GM12878 (cell line): Measurements from ENCODE around the gene PRKCE. TPM values are rescaled to one million over a fixed set of nuclear protein-coding genes. Genes with fewer than 3 reads are reported as not detected.

Experiments used
- ATAC-seq: fragments of 200-7000 bp; cut with Tn5 transposase; 3 replicates; pipeline ENCODE4 v1.9.1; 2020; ENCODE audit warnings: mild to moderate bottlenecking, moderate library complexity
- BruUV-seq: library from RNA; stranded (reverse); fragments of 400-500 nt; replicated peaks from 2 replicates; lab custom pipeline; 2021; lab: Mats Ljungman, UMichigan
- CTCF ChIA-PET: fragments of 300-600 bp; sonication (Branson Sonifier 250); formaldehyde crosslinking; extraction: SDS; loops from one replicate; lab custom pipeline; 2021; ENCODE audit warnings: inconsistent platforms; lab: Yijun Ruan, JAX
- POLR2A ChIA-PET: fragments of 350-600 bp; formaldehyde crosslinking; extraction: SDS; loops from one replicate; lab custom pipeline; 2021; ENCODE audit warnings: inconsistent platforms; lab: Charles Lee
- RAD21 ChIA-PET: fragments of 300-600 bp; sonication (Branson Sonifier 250); formaldehyde crosslinking; loops from one replicate; lab custom pipeline; 2023; ENCODE audit warnings: antibody characterized with exemption; ENCODE audit not compliant: unreplicated experiment; lab: Charles Lee
- SMC1A ChIA-PET: fragments of 300-600 bp; sonication (Branson Sonifier 250); formaldehyde crosslinking; loops from one replicate; lab custom pipeline; 2023; ENCODE audit not compliant: unreplicated experiment, uncharacterized antibody; lab: Charles Lee
- DNase-seq: peaks from one replicate; pipeline ENCODE4 v3.0.0-alpha.2; 2011; ENCODE audit warnings: low read depth, low spot score
- FAIRE-seq: peaks from 3 replicates; lab custom pipeline; 2011; peaks lifted over from hg19 to GRCh38; lab: Jason Lieb, UNC
- H2AFZ ChIP-seq: 2 replicates; pipeline ENCODE4 v1.6.0; 2011; ENCODE audit warnings: low read depth, low read length, control low read depth; ENCODE audit not compliant: control insufficient read depth
- H3K27ac ChIP-seq: 2 replicates; pipeline ENCODE4 v1.5.1; 2011; ENCODE audit warnings: control low read depth; ENCODE audit not compliant: control insufficient read depth, insufficient read depth
- H3K27me3 ChIP-seq, 2 experiments: replicated peaks in 1 of 2; 2 replicates each; pipeline versions ENCODE4 v1.6.0 to v1.6.1; 2011; ENCODE audit warnings: low read length in 1 of 2; ENCODE audit not compliant: control insufficient read depth in 2 of 2, insufficient read depth in 2 of 2
- H3K36me3 ChIP-seq, 2 experiments: 2 replicates each; pipeline ENCODE4 v1.5.1; 2011; ENCODE audit warnings: low read length in 1 of 2; ENCODE audit not compliant: control insufficient read depth in 2 of 2, insufficient read depth in 2 of 2
- H3K4me1 ChIP-seq: 2 replicates; pipeline ENCODE4 v1.6.1; 2011; ENCODE audit warnings: mild to moderate bottlenecking, low read length, moderate library complexity, mixed read lengths; ENCODE audit not compliant: control insufficient read depth, insufficient read depth
- H3K4me2 ChIP-seq: 2 replicates; pipeline ENCODE4 v1.6.0; 2011; ENCODE audit warnings: control low read depth; ENCODE audit not compliant: control insufficient read depth, insufficient read depth
- H3K4me3 ChIP-seq: fragments of 200-600 bp; sonication (generic); 2 replicates; pipeline ENCODE4 v1.5.1; 2016
- H3K79me2 ChIP-seq: 2 replicates; pipeline ENCODE4 v1.6.0; 2011; ENCODE audit warnings: low read length; ENCODE audit not compliant: control insufficient read depth, insufficient read depth
- H3K9ac ChIP-seq: 2 replicates; pipeline ENCODE4 v1.8.0; 2011; ENCODE audit warnings: low read length, control low read depth, mixed read lengths; ENCODE audit not compliant: control insufficient read depth, insufficient read depth
- H3K9me3 ChIP-seq: replicated peaks from 3 replicates; pipeline ENCODE4 v1.5.1; 2011; ENCODE audit warnings: mild to moderate bottlenecking, low read length; ENCODE audit not compliant: control insufficient read depth, insufficient read depth
- H4K20me1 ChIP-seq: 2 replicates; pipeline ENCODE4 v1.6.0; 2011; ENCODE audit not compliant: control insufficient read depth, insufficient read depth
- BCL11A ChIP-seq: IDR thresholded peaks from 2 replicates; pipeline ENCODE4 v1.6.1; 2011; ENCODE audit warnings: low read depth, low read length
- EGR1 ChIP-seq, 2 experiments: IDR thresholded peaks; 1 replicate in 1 of 2; 2 replicates in 1 of 2; pipeline ENCODE4 v1.6.1; 2011 to 2012; ENCODE audit warnings: low read depth in 2 of 2, low read length in 2 of 2, borderline replicate concordance in 1 of 2, mild to moderate bottlenecking in 1 of 2, moderate library complexity in 1 of 2
- EP300 ChIP-seq, 2 experiments: fragments of 150-350 bp in 1 of 2; IDR thresholded peaks; 2 replicates each; pipeline ENCODE4 v1.6.1; 2011 to 2012; ENCODE audit warnings: low read depth in 2 of 2, low read length in 2 of 2, borderline replicate concordance in 1 of 2, improper control_type of control experiment in 1 of 2, inconsistent platforms in 1 of 2; ENCODE audit not compliant: control insufficient read depth in 1 of 2
- HCFC1 ChIP-seq: fragments of 150-350 bp; IDR thresholded peaks from 2 replicates; pipeline ENCODE4 v1.6.1; 2014; ENCODE audit warnings: low read length
- KDM1A ChIP-seq: fragments of 200-600 bp; sonication (generic); IDR thresholded peaks from 2 replicates; pipeline ENCODE4 v1.6.1; 2016; ENCODE audit warnings: borderline replicate concordance
- MYC ChIP-seq: IDR thresholded peaks from 2 replicates; pipeline ENCODE4 v1.6.1; 2011; ENCODE audit warnings: mild to moderate bottlenecking, low read length, moderate library complexity, inconsistent platforms; ENCODE audit not compliant: insufficient read depth, insufficient replicate concordance, insufficient read length, severe bottlenecking
- POLR2AphosphoS2 ChIP-seq: IDR thresholded peaks from 2 replicates; pipeline ENCODE4 v1.6.1; 2011; ENCODE audit warnings: low read depth, mild to moderate bottlenecking, low read length, improper control_type of control experiment, moderate library complexity
- RAD21 ChIP-seq: IDR thresholded peaks from 2 replicates; pipeline ENCODE4 v1.6.1; 2011; ENCODE audit warnings: mild to moderate bottlenecking, low read depth, low read length, moderate library complexity; ENCODE audit not compliant: insufficient read depth
- TARDBP ChIP-seq: IDR thresholded peaks from 2 replicates; pipeline ENCODE4 v1.6.1; 2016; ENCODE audit warnings: borderline replicate concordance
- ZNF24 ChIP-seq: fragments of 450-650 bp; IDR thresholded peaks from 2 replicates; pipeline ENCODE4 v1.6.1; 2017; ENCODE audit warnings: antibody characterized with exemption, mild to moderate bottlenecking
- WGBS: methylation state at CpG from one replicate; pipeline ENCODE4 v1.1.6; 2016; ENCODE audit warnings: low lambda C conversion rate; ENCODE audit not compliant: insufficient replicate concordance, insufficient coverage; ENCODE audit errors: missing lambda C conversion rate; 5-methylcytosine and 5-hydroxymethylcytosine counted together
- in situ Hi-C: fragments of 300-500 bp; cut with MboI; formaldehyde crosslinking; loops from 9 replicates; pipeline ENCODE4 v1.14.3; 2018; ENCODE audit warnings: mixed read lengths
- intact Hi-C: fragments of 100-400 bp; cut with micrococcal nuclease; formaldehyde crosslinking; loops from one replicate; pipeline ENCODE4 v1.14.2; 2022; ENCODE audit not compliant: unreplicated experiment
- polyA plus RNA-seq, 11 experiments: library from polyadenylated mRNA; depleted of rRNA in 4 of 11; unstranded in 6 of 11; stranded (reverse) in 5 of 11; fragments of >200 nt; fragmentation: Nextera tagmentation in 4 of 11; fragmentation: Illumina TruSeq in 1 of 11; extraction: Ambion mirVana in 4 of 11; extraction: Trizol in 1 of 11; gene quantifications; 1 replicate in 1 of 11; 2 replicates in 10 of 11; pipeline versions ENCODE4 v1.2.1 to v1.2.3, GENCODE V29; 2011 to 2016; ENCODE audit warnings: inconsistent platforms in 2 of 11, missing spikeins in 2 of 11, low read depth in 1 of 11
- total RNA-seq, 4 experiments: library from RNA; depleted of rRNA in 3 of 4; stranded (reverse); fragments of >200 nt in 3 of 4; fragmentation: Illumina TruSeq in 1 of 4; extraction: Trizol in 1 of 4; gene quantifications; 2 replicates each; pipeline versions ENCODE4 v1.2.1 to v1.2.3, GENCODE V29; 2013 to 2021
- TF ChIP-seq, protein P1 (sequence below): IDR thresholded peaks from 2 replicates; pipeline ENCODE4 v1.6.1; 2012; ENCODE audit warnings: mild to moderate bottlenecking, low read depth, low read length

PRKCE gene
- total and polyA plus RNA-seq, 10 of the 15 experiments (the other 5 are each of a cell fraction or from before 2014, with no cell fraction given): 2.6 to 28.2 (median 11.3) TPM

DNA sequence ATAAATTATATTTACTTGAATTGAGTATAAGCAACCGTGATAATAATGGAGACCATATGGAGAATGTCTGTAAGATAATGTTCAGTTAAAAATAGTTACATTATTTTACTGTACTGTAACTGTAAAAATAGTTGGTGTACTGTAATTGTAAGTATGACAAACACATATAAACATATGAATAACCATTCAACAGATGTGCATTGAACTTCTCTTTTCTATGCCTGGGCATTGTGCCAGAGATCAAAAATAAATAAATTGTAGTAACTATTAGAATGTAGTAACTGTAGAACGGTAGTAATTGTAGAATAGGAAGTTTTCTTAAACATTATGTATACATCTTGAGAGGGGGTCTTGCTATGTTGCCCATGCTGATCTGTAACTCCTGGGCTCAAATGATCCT lies 358.3 kb downstream of the PRKCE start:
- H2AFZ ChIP-seq: no peak overlapping the region
- DNase-seq (no peak), FAIRE-seq (no peak), ATAC-seq (no peak)
- H3K36me3 ChIP-seq: peaks cover 1 to 7% of the 10 kb centered on the region in 2 experiments; a peak in 3 of 4 replicates
- no peaks in the 10 kb centered on the region for H3K9me3 ChIP-seq
- RAD21 ChIA-PET: interaction anchor here (0.7 to 1.9 kb wide), 2 partner anchors 353 to 450 kb away, joined by 3 to 9 read pairs; no protein-coding TSS in a partner anchor
- CTCF ChIA-PET: interaction anchor here (1.0 to 2.3 kb wide), 8 partner anchors 9 to 451 kb away, joined by 3 to 31 read pairs (median 7); no protein-coding TSS in a partner anchor
- in situ Hi-C loops (loop anchor here (5.0 to 25.0 kb wide), 2 partner anchors 358 to 628 kb away; no protein-coding TSS in a partner anchor), intact Hi-C loops (loop anchor here (1.0 kb wide), 1 partner anchor 356 kb away; no protein-coding TSS in a partner anchor)
- 2% methylated on average over 2 of the region's 2 CpGs for WGBS
- peaks cover 4% of the 10 kb centered on the region; the same call in 1 of the 2 replicates for H3K4me1 ChIP-seq
- no TSS peak for BruUV-seq
- H3K27me3 ChIP-seq: no peaks in the 10 kb centered on the region
- no peaks in the 10 kb centered on the region for H3K79me2 ChIP-seq
- no peaks in the 10 kb centered on the region for H4K20me1 ChIP-seq
- POLR2A ChIA-PET: interaction anchor here (0.6 kb wide), 1 partner anchor 53 kb away, joined by 5 read pairs; no protein-coding TSS in a partner anchor
- SMC1A ChIA-PET: interaction anchor here (2.0 to 2.3 kb wide), 3 partner anchors 220 to 449 kb away, joined by 7 to 10 read pairs (median 10); no protein-coding TSS in a partner anchor
- H3K4me3 ChIP-seq: no peak overlapping the region
- H3K9ac ChIP-seq: no peak overlapping the region
- TF ChIP-seq EP300 (IDR thresholded peaks at IDR 0.05; ENCODE audit: borderline replicate concordance in 1 of 2, control insufficient read depth in 1 of 2, low read depth in 2 of 2, low read length in 2 of 2) (no peak), KDM1A (no peak), MYC (no peak), BCL11A (no peak), EGR1 (IDR thresholded peaks at IDR 0.05; ENCODE audit: borderline replicate concordance in 1 of 2, low read depth in 2 of 2, low read length in 2 of 2) (no peak), ZNF24 (no peak), RAD21 (no peak), HCFC1 (no peak), TARDBP (no peak), POLR2AphosphoS2 (no peak)
- TF ChIP-seq, protein P1, sequence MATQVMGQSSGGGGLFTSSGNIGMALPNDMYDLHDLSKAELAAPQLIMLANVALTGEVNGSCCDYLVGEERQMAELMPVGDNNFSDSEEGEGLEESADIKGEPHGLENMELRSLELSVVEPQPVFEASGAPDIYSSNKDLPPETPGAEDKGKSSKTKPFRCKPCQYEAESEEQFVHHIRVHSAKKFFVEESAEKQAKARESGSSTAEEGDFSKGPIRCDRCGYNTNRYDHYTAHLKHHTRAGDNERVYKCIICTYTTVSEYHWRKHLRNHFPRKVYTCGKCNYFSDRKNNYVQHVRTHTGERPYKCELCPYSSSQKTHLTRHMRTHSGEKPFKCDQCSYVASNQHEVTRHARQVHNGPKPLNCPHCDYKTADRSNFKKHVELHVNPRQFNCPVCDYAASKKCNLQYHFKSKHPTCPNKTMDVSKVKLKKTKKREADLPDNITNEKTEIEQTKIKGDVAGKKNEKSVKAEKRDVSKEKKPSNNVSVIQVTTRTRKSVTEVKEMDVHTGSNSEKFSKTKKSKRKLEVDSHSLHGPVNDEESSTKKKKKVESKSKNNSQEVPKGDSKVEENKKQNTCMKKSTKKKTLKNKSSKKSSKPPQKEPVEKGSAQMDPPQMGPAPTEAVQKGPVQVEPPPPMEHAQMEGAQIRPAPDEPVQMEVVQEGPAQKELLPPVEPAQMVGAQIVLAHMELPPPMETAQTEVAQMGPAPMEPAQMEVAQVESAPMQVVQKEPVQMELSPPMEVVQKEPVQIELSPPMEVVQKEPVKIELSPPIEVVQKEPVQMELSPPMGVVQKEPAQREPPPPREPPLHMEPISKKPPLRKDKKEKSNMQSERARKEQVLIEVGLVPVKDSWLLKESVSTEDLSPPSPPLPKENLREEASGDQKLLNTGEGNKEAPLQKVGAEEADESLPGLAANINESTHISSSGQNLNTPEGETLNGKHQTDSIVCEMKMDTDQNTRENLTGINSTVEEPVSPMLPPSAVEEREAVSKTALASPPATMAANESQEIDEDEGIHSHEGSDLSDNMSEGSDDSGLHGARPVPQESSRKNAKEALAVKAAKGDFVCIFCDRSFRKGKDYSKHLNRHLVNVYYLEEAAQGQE: no peak
- H3K4me2 ChIP-seq: no peak overlapping the region
- no peak overlapping the region for H3K27ac ChIP-seq
